Ureter (tissue), 1 donor: ENCODE data around the gene NKTR. TPM values are rescaled to one million over a fixed set of nuclear protein-coding genes. Genes with fewer than 3 reads are reported as not detected.
"Not testable (repeated sequence)": the region's sequence is repeated elsewhere in the genome, so short reads cannot be mapped to it uniquely, and the experiment has no call there.

Source experiments
- DNase-seq: peaks from one replicate; pipeline ENCODE4 v3.0.0-alpha.2; 2020; ENCODE audit warnings: low spot score
- total RNA-seq: library from RNA; stranded (reverse); gene quantifications from one replicate; pipeline ENCODE4 v1.2.4, GENCODE V29; 2023
- donor health status: DM: yes; HTN: yes; CAD: no.

NKTR gene
- total RNA-seq, 1 donor from 2014 or later: 137 TPM

DNA sequence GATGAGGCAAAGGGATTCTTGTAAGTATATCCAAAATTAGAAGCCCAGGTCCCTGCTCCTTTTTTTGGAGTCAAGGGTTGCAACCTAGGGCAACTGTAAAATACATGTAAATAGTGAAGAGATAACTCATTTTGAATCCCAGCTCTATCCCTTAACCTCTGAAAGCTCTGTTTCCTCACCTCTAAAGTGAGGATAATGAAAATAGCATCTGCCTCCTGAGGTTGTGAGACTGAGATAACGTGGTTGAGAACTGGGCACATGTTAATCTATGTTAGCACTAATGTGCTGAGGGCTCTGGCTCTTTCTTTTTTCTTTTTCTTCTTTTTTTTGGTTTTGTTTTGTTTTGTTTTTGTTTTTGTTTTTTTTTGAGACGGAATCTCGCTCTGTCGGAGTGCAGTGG, 4.8 kb upstream of the NKTR start:
- DNase-seq: no peak

GRCh38 chr3:42597098-42597497, 3.4 kb upstream of the NKTR start:
- DNase-seq: not testable (repeated sequence)

DNA sequence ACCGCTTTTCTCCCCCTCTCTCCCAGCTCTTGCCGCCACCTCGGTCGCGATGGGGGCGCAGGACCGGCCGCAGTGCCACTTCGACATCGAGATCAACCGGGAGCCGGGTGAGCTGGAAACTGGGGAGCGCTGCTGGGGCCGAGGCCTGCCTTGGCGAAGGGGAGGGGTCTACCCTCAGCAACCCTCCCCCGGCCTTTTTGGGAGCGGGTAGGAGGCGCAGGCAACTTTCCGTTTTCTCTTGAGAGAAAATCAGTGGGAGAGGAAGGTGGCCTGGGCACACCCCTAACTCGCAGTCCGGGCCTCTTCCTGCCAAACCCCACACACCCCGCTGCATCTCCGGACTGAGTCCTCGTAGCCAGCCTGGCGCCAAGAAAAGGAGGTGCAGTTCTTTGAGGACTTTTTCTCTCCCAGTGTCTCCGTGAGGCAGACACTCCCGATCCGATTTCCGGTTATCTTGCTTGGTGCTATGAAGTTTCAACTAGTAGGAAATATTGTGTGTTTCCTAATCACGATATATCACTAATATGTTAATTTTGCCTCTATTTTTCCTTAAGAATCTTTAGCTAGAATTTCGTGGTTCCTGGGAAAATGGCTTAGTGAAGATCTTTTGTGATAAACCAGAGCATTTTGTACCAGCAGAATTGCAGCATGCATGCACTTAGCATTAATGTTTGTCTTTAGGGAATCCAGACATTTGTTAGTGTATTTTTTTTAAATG, 631 bp downstream of the NKTR start:
- peak; percentile 70 for DNase-seq

GRCh38 chr3:42601896-42602581, 1.6 kb downstream of the NKTR start:
- DNase-seq: no peak

DNA sequence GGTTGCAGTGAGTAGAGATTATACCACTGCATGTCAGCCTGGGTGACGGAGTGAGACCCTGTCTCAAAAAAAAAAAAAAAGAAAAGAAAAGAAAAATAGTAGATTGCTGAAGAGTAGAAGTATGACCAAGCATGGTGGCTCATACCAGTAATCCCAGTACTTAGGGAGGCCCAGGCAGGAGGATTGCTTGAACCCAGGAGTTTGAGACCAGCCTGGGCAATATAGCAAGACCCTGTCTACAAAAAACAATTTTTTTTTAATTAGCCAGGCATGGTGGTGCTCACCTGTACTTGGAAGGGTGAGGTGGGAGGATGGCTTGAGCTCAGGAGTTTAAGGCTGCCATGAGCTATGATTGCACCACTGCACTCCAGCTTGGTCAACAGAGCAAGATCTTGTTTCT, 2.5 kb downstream of the NKTR start:
- no peak for DNase-seq

GRCh38 chr3:42605546-42606173, 5.2 kb downstream of the NKTR start:
- no peak for DNase-seq

DNA sequence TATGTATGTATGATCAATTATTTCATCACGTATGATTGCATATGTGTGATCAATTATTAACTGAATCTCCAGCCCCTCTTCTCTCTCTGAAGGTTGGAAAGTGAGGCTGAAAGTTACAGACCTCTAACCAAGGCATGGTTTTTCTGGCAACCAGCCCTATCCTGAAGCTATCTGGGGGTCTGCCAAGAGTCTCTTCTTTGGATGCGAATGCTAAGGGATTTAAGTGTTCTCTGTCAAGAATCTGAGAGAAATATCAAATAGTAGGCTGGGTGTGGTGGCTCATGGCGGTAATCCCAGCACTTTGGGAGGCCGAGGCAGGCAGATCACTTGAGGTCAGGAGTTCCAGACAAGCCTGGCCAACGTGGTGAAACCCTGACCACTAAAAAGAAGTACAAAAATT, 8.1 kb downstream of the NKTR start:
- DNase-seq: no peak

DNA sequence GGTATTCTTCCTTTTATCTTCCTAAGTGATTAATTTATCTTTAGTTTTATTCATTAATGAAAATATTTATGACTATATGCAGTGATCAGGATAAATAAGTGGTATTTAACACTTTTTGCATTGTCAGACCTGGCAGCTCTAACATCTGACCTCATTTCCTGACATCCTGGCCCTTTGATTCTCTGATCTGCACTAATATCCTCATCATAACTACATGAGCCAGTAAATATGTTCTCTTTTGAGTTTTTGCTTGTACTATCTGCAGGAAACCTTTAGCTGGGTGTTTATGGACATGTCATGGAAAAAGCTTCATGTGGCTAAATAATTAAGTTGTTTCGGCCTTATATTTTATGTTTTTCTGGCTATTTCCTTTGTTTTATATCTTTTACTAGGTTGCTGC, 10.5 kb downstream of the NKTR start:
- no peak for DNase-seq

DNA sequence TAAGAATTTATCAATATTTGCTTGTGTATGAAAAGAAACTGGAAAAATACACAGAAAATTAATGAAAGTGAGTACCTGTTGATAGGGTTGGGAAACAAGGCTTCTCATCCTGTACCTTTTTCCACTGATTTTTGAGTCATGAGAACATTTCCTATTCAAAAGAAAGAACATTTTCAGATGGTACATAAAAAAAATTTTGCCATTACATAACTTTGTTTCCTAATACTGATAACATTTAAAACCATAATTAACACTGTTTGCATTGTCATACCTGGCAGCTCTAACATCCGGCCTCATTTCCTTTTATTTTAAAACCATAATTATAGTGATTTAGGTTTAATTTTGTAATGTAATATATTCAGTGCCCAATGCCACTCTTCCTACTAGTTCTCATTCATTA, 11.7 kb downstream of the NKTR start:
- no peak for DNase-seq

GRCh38 chr3:42612928-42613327, 12.4 kb downstream of the NKTR start:
- DNase-seq: no peak

DNA sequence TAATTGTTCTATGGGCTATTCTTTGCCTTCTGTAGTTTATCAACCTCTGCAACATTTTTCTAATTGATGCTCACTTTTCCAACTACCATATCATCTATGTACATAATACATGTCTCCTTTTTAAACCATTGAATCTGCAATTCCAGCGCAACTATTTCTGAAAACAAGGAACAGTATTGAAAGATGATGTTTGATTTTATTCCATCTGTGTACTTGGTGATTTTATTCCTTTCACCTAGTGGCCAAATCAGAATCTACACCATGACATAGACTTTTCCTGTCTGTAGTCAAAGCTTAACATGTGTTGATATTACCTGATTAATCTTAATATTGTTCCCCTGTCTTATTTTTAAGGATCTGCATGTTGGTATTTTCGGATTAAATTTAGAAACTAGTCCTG, 13.0 kb downstream of the NKTR start:
- DNase-seq: no peak

GRCh38 chr3:42631620-42632019, 31.1 kb downstream of the NKTR start:
- no peak for DNase-seq

- DNase-seq: no peak
Measured at GRCh38 chr3:42632146-42632545, 31.7 kb downstream of the NKTR start.

DNA sequence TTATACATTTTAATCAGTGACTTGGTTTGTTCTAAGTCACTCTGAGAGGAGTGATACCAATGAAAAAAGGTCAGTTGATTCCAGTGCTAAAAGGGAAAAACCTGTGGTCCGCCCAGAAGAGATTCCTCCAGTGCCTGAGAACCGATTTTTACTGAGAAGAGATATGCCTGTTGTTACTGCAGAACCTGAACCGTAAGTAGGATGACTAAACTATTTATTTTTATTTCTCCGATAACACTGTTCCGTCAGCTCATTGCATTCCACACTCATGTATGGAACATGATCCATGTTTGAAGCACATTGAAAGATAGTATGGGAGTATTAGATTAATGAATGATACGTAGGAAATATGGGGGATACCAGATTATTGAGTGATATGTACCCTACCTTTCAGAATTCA, 33.1 kb downstream of the NKTR start:
- DNase-seq: no peak

GRCh38 chr3:42635111-42635510, 34.6 kb downstream of the NKTR start:
- DNase-seq: no peak

GRCh38 chr3:42637001-42637400, 36.5 kb downstream of the NKTR start:
- DNase-seq: no peak

GRCh38 chr3:42638339-42638842, 37.9 kb downstream of the NKTR start:
- no peak for DNase-seq

- DNase-seq: no peak
Measured at GRCh38 chr3:42639192-42639591, 38.7 kb downstream of the NKTR start.

DNA sequence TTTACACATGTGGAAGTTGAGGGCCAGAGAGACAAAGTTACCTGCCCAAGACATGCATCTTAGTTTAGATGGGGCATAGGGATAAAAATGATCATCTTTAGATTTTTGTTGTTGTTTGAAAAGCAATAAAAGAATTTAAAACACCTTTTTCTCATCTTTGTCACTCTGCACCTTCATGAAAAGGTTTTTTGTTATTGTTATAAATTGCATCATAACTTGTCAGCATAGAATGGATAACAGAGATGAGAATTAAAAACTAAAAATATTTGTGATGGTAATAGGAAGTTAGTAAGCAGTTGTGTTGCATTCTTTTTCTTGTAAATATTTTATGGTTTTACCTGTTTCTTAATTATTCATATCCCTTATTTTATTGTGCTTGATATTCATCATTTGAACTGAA, 39.6 kb downstream of the NKTR start:
- DNase-seq: no peak

- DNase-seq: no peak
Measured at GRCh38 chr3:42640771-42641370, 40.4 kb downstream of the NKTR start.

DNA sequence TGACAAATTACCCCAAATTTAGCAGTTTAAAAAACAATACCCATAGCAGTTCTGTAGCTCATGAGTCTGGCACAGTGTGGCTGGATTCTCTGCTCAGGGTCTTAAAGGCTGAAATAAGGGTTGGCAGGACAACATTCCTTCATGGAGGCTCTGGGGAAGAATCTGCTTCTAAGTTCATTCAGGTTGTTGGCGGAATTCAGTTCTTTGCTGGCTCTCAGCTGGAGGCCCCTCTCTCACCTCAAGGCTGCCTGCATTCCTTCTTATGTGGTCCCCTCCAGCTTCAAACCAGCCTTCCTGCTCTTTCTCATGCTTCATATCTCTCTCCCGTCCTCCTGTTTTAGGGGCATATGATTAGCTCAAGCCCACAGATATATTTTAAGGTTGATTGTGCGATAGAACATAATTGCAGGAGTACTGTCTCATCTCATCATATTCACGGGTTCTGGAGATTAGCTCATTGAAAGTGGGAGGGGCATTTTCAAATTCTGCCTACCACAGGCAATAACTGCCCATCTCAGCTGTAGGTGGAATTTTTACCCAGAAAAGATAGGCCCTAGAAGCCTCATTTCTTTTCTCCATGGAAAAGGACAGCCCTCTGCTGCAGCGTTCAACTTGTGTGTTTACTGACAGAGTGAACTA, 47.5 kb downstream of the NKTR start:
- no peak for DNase-seq

DNA sequence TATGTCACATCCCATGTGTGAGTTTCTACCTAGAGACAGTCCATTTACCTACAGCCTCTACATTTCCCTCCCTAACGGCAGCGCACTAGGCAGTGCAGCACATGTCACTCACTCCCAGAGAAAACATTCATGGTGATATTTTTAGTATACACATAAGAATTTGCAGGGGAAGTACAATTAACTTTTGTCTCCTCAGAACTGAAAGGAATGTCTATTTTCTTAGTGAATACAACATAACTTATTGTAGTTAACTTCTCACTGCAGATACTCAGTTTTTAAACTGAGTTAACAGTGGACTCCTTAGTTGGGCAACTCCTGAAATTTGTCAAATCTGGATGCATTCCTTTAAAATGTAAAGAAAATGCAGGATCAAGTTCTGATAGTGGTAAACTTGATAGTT, 48.5 kb downstream of the NKTR start:
- DNase-seq: no peak
